H1 (cell line): ENCODE data around the gene GUCY1A2.

Experiments used
- CBX8 ChIP-seq: fragments of 300-800, 300-1000 bp; sonication (generic); IDR thresholded peaks from 2 replicates; pipeline ENCODE4 v1.7.1; 2016; ENCODE audit warnings: low read depth, low read length, borderline replicate concordance
- CHD2 ChIP-seq: IDR thresholded peaks from 2 replicates; pipeline ENCODE4 v1.6.1; 2012; ENCODE audit warnings: low read length, improper control_type of control experiment
- EP300 ChIP-seq, 2 experiments: IDR thresholded peaks; 1 replicate in 1 of 2; 2 replicates in 1 of 2; pipeline ENCODE4 v1.6.1; 2011 to 2012; ENCODE audit warnings: low read depth in 2 of 2, low read length in 2 of 2, mild to moderate bottlenecking in 2 of 2, borderline replicate concordance in 1 of 2, inconsistent platforms in 1 of 2, moderate library complexity in 1 of 2
- EZH2 ChIP-seq: fragments of 200-600 bp; sonication (generic); IDR thresholded peaks from 2 replicates; pipeline ENCODE4 v1.7.1; 2012; ENCODE audit warnings: low read depth, mild to moderate bottlenecking, moderate library complexity, low read length, inconsistent platforms; ENCODE audit not compliant: severe bottlenecking
- GABPA ChIP-seq: IDR thresholded peaks from 2 replicates; pipeline ENCODE4 v1.6.1; 2011; ENCODE audit warnings: mild to moderate bottlenecking, low read length, moderate library complexity, borderline replicate concordance; ENCODE audit not compliant: insufficient read depth
- GTF2F1 ChIP-seq: IDR thresholded peaks from 2 replicates; pipeline ENCODE4 v1.6.1; 2012; ENCODE audit warnings: low read depth, low read length, improper control_type of control experiment, borderline replicate concordance
- PHF8 ChIP-seq: fragments of 200-600 bp; sonication (generic); conservative IDR thresholded peaks from 2 replicates; pipeline ENCODE4 v1.7.1; 2012; ENCODE audit warnings: low read depth, mild to moderate bottlenecking, inconsistent platforms, low read length, moderate library complexity
- POLR2A ChIP-seq, 2 experiments: IDR thresholded peaks; 1 replicate in 1 of 2; 2 replicates in 1 of 2; pipeline ENCODE4 v1.6.1; 2011; ENCODE audit warnings: low read depth in 2 of 2, low read length in 2 of 2, mild to moderate bottlenecking in 2 of 2; ENCODE audit errors: control extremely low read depth in 1 of 2
- RAD21 ChIP-seq, 2 experiments: IDR thresholded peaks in 1 of 2; conservative IDR thresholded peaks in 1 of 2; 2 replicates each; pipeline ENCODE4 v1.6.1; 2011; ENCODE audit warnings: low read depth in 2 of 2, low read length in 2 of 2, improper control_type of control experiment in 1 of 2, inconsistent platforms in 1 of 2, mild to moderate bottlenecking in 1 of 2, moderate library complexity in 1 of 2
- SUZ12 ChIP-seq: fragments of 200-600 bp; sonication (generic); IDR thresholded peaks from 2 replicates; pipeline ENCODE4 v1.6.1; 2012; ENCODE audit warnings: mild to moderate bottlenecking, inconsistent platforms, low read length, moderate library complexity, mixed read lengths
- TBP ChIP-seq: IDR thresholded peaks from 2 replicates; pipeline ENCODE4 v1.6.1; 2011; ENCODE audit warnings: low read depth, low read length, improper control_type of control experiment
- TF ChIP-seq, protein P1 (sequence below), 3 experiments: IDR thresholded peaks; 1 replicate in 2 of 3; 2 replicates in 1 of 3; pipeline versions ENCODE4 v1.5.1 to v1.6.1; 2011; ENCODE audit warnings: low read length in 3 of 3, mild to moderate bottlenecking in 3 of 3, inconsistent platforms in 2 of 3, low read depth in 1 of 3, moderate library complexity in 1 of 3; ENCODE audit not compliant: insufficient read depth in 1 of 3; ENCODE audit errors: control extremely low read depth in 1 of 3

DNA sequence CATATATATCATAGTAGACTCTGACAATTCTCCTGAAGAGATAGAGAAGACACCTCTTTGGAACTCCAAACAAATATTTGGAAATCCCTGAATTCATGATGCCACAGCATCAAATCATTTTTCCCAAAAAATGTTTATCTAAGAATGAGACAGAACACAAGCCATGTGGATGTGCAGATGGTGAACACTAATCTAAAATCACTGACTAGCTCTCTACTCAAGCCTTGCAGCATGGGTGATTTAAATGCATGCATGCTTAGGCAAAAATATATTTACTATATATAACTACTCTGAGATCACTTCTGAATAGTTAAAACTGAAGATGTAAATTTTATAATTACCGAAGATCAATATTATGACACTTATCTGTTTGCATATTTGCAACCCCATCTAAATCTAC is 289.9 kb downstream of the GUCY1A2 start:
- TF ChIP-seq PHF8 (no peak), SUZ12 (no peak), EP300 (IDR thresholded peaks at IDR 0.05; ENCODE audit: borderline replicate concordance in 1 of 2, low read depth in 2 of 2, low read length in 2 of 2) (no peak), POLR2A (IDR thresholded peaks at IDR 0.05; ENCODE audit: control extremely low read depth in 1 of 2, low read depth in 2 of 2, low read length in 2 of 2) (no peak), GABPA (no peak), CHD2 (no peak), TBP (no peak), GTF2F1 (no peak), EZH2 (no peak), RAD21 (IDR thresholded peaks at IDR 0.05 in 1 of 2, conservative IDR thresholded peaks at IDR 0.05 in 1 of 2; ENCODE audit: low read depth in 2 of 2, low read length in 2 of 2) (no peak), CBX8 (no peak)
- TF ChIP-seq, protein P1, sequence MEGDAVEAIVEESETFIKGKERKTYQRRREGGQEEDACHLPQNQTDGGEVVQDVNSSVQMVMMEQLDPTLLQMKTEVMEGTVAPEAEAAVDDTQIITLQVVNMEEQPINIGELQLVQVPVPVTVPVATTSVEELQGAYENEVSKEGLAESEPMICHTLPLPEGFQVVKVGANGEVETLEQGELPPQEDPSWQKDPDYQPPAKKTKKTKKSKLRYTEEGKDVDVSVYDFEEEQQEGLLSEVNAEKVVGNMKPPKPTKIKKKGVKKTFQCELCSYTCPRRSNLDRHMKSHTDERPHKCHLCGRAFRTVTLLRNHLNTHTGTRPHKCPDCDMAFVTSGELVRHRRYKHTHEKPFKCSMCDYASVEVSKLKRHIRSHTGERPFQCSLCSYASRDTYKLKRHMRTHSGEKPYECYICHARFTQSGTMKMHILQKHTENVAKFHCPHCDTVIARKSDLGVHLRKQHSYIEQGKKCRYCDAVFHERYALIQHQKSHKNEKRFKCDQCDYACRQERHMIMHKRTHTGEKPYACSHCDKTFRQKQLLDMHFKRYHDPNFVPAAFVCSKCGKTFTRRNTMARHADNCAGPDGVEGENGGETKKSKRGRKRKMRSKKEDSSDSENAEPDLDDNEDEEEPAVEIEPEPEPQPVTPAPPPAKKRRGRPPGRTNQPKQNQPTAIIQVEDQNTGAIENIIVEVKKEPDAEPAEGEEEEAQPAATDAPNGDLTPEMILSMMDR (IDR thresholded peaks at IDR 0.05; ENCODE audit: control extremely low read depth in 1 of 3, insufficient read depth in 1 of 3, low read depth in 1 of 3, low read length in 3 of 3), result no peak
